ENCODE data around the gene OPCML.

Gene OPCML

GRCh38 chr11:132865623-132866022, 666.7 kb downstream of the OPCML start:
- no peak for TF ChIP-seq CTCF (IDR thresholded peaks at IDR 0.05; ENCODE audit: borderline replicate concordance, control extremely low read depth, extremely low read depth, insufficient read depth, missing control alignments)
- no peak for DNase-seq (ENCODE audit: low spot score)
- in situ Hi-C loops (cut with MboI; ENCODE audit: low sequenced_read_pairs, unreplicated experiment) = no loop called here

- no peak for DNase-seq (ENCODE audit: low spot score)
- in situ Hi-C loops (cut with MboI; ENCODE audit: low sequenced_read_pairs, unreplicated experiment) = no loop called here
- TF ChIP-seq CTCF (IDR thresholded peaks at IDR 0.05; ENCODE audit: borderline replicate concordance, control extremely low read depth, extremely low read depth, insufficient read depth, missing control alignments) = no peak
Observed at GRCh38 chr11:132864811-132865576, 667.3 kb downstream of the OPCML start.

DNA sequence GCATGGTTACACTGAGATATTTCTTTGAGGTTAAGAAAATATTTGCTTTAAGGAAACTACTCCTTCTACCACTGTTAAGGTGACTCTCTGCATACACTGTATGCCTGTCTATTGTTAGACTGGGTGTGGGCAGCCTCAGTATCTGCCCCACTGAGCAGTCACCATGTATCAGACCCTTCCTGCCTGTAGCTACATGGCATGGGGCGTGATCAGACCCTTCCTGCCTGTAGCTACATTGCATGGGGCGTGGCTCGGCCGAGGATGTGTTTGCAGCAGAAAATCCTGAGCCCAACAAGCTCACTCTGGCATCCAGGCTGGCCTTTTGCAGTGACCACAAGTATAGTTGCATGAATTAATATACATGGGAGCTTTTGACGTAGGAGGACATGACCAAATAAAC, 669.4 kb downstream of the OPCML start:
- TF ChIP-seq CTCF (IDR thresholded peaks at IDR 0.05; ENCODE audit: borderline replicate concordance, control extremely low read depth, extremely low read depth, insufficient read depth, missing control alignments) = no peak
- no peak for DNase-seq (ENCODE audit: low spot score)
- in situ Hi-C loops (cut with MboI; ENCODE audit: low sequenced_read_pairs, unreplicated experiment) = no loop called here

- TF ChIP-seq CTCF (IDR thresholded peaks at IDR 0.05; ENCODE audit: borderline replicate concordance, control extremely low read depth, extremely low read depth, insufficient read depth, missing control alignments) = no peak
- in situ Hi-C loops (cut with MboI; ENCODE audit: low sequenced_read_pairs, unreplicated experiment) = no loop called here
- DNase-seq (ENCODE audit: low spot score) = no peak
Observed at GRCh38 chr11:132862137-132862536, 670.2 kb downstream of the OPCML start.

GRCh38 chr11:132859306-132859705, 673.0 kb downstream of the OPCML start:
- in situ Hi-C loops (cut with MboI; ENCODE audit: low sequenced_read_pairs, unreplicated experiment) = no loop called here
- DNase-seq (ENCODE audit: low spot score) = no peak
- TF ChIP-seq CTCF (IDR thresholded peaks at IDR 0.05; ENCODE audit: borderline replicate concordance, control extremely low read depth, extremely low read depth, insufficient read depth, missing control alignments) = no peak

DNA sequence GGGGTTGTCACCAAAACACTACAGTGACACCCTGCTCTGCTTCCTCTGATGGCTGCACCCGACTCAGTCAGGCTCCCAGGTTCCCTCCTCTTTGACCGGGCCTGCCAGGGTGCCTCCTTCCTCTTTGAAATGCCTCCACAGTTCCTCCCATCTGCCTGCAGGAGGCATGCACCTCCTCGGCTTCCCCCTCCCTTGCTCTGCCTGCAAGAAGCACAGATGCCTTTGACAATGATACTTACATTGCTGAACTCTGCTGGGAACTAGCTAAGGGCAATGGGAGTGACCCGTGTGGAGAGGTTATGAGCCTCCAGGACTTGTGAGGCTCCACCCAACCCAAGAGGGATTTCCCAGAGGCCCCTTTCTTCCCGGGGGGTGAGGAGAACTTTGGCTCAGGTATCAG, 674.1 kb downstream of the OPCML start:
- in situ Hi-C loops (cut with MboI; ENCODE audit: low sequenced_read_pairs, unreplicated experiment) = no loop called here
- DNase-seq (ENCODE audit: low spot score) = no peak
- TF ChIP-seq CTCF (IDR thresholded peaks at IDR 0.05; ENCODE audit: borderline replicate concordance, control extremely low read depth, extremely low read depth, insufficient read depth, missing control alignments) = no peak
